ENCODE measurements around the gene KIF2A. TPM values are rescaled to one million over a fixed set of nuclear protein-coding genes. Genes with fewer than 3 reads are reported as not detected.

The KIF2A gene
- total and polyA plus RNA-seq, 9 of the 15 experiments (the other 6 are each of a cell fraction or from before 2014, with no cell fraction given): 42.6 to 126 (median 77.6) TPM

DNA sequence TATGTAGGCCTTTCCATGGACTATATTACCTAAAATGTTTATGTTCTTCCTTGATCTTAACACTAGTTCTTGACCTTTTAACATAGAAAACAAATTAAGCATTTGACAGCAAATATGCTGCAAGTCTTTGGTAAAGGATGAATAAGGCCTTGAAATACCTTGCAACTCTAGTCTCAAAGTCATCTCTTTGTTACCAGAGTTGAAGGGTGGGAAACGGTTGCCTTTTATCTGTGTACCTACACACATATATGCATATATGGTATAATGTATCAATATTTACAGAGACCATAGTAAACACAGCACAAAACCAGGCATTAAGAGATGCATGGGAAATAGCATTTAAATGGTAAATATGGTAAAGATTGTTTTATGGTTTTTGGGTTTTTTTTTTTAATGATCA is 16.5 kb downstream of the KIF2A start (continued):
- TF ChIP-seq ATF1 (CRISPR knock-in tag; IDR thresholded peaks at IDR 0.05): no peak
- no peak for TF ChIP-seq ATF1 (tag; IDR thresholded peaks at IDR 0.05)
- no peak for TF ChIP-seq KLF1 (tag; IDR thresholded peaks at IDR 0.05)
- TF ChIP-seq, protein P1, sequence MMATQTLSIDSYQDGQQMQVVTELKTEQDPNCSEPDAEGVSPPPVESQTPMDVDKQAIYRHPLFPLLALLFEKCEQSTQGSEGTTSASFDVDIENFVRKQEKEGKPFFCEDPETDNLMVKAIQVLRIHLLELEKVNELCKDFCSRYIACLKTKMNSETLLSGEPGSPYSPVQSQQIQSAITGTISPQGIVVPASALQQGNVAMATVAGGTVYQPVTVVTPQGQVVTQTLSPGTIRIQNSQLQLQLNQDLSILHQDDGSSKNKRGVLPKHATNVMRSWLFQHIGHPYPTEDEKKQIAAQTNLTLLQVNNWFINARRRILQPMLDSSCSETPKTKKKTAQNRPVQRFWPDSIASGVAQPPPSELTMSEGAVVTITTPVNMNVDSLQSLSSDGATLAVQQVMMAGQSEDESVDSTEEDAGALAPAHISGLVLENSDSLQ (IDR thresholded peaks at IDR 0.05): no peak
- no peak for TF ChIP-seq KLF16 (IDR thresholded peaks at IDR 0.05)

DNA sequence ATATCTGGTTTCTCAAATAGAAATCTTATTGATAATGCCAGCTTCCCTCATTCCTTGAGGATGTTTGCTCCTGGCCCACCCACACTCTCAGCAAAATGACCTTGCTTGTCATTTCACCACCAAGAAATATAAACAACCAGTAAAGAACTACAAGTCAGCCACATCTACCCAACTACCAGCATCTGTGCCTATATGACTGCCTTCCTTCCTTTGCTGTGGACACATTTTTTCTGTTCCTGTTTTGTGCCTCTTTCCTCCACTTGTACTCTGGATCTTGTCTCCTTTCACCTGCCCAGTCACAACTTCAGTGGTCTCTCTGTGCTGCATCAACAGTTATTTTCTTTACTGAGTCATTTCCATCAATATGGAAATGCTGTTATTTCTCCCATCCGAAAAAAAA is 20.3 kb downstream of the KIF2A start:
- Histone ChIP-seq H3K4me3 (no peak overlapping the region), H3K4me1 (replicated peaks in 1 of 2; ENCODE audit: control insufficient read depth in 2 of 2, insufficient read depth in 2 of 2, low read length in 2 of 2) (peaks cover 4 to 22% of the 10 kb centered on the region in 2 experiments; a peak in 3 of 5 replicates), H4K20me1 (replicated peaks; ENCODE audit: control insufficient read depth, insufficient read depth, low read length) (peaks cover 18% of the 10 kb centered on the region), H3K36me3 (ENCODE audit: control insufficient read depth, insufficient read depth, low read length) (peaks cover 26% of the 10 kb centered on the region), H3K9me1 (ENCODE audit: control insufficient read depth, insufficient read depth, low read length) (no peaks in the 10 kb centered on the region), H3K79me2 (ENCODE audit: control insufficient read depth, insufficient read depth, low read length) (peaks cover 93% of the 10 kb centered on the region), H2AFZ (ENCODE audit: low read depth, low read length) (no peak overlapping the region), H3K9ac (ENCODE audit: insufficient read depth in 1 of 2, low read depth in 2 of 2, low read length in 2 of 2) (no peak overlapping the region), H3K27me3 (ENCODE audit: control insufficient read depth in 2 of 2, insufficient read depth in 2 of 2, low read length in 2 of 2) (no peaks in the 10 kb centered on the region), H3K27ac (ENCODE audit: extremely low read depth, low read depth, low read length) (no peak overlapping the region), H3K4me2 (ENCODE audit: insufficient read depth, low read length) (peak overlapping the region; percentile 10; the same call in 1 of the 2 replicates), H3K9me3 (replicated peaks; ENCODE audit: control insufficient read depth, insufficient read depth, low read depth, low read length) (no peaks in the 10 kb centered on the region)
- ChIA-PET CTCF (ENCODE audit: low intra/inter-chr PET ratio) (no interaction called here), POLR2A (interaction anchor here (0.9 to 2.5 kb wide), 2 partner anchors 10 to 12 kb away, joined by 3 to 13 read pairs; no protein-coding TSS in a partner anchor)
- intact Hi-C loops (cut with micrococcal nuclease): no loop called here
- FAIRE-seq (no peak), DNase-seq (ENCODE audit: extremely low read depth in 1 of 4, low spot score in 3 of 4) (no peak), ATAC-seq (peak; percentile 54)
- in situ Hi-C loops (cut with MboI): no loop called here
- WGBS (ENCODE audit: insufficient coverage, low coverage, missing lambda C conversion rate): 71% methylated on average over 1 of the region's 1 CpG
- BruUV-seq (replicated peaks): no TSS peak
- no peak for TF ChIP-seq MCM7 (IDR thresholded peaks at IDR 0.05)
- TF ChIP-seq SPI1 (IDR thresholded peaks at IDR 0.05; ENCODE audit: borderline replicate concordance, low read depth, low read length): 0 out of 2 replicates have a peak, but pooled peaks have one; percentile 27
